ENCODE data around the gene POLN.

DNA sequence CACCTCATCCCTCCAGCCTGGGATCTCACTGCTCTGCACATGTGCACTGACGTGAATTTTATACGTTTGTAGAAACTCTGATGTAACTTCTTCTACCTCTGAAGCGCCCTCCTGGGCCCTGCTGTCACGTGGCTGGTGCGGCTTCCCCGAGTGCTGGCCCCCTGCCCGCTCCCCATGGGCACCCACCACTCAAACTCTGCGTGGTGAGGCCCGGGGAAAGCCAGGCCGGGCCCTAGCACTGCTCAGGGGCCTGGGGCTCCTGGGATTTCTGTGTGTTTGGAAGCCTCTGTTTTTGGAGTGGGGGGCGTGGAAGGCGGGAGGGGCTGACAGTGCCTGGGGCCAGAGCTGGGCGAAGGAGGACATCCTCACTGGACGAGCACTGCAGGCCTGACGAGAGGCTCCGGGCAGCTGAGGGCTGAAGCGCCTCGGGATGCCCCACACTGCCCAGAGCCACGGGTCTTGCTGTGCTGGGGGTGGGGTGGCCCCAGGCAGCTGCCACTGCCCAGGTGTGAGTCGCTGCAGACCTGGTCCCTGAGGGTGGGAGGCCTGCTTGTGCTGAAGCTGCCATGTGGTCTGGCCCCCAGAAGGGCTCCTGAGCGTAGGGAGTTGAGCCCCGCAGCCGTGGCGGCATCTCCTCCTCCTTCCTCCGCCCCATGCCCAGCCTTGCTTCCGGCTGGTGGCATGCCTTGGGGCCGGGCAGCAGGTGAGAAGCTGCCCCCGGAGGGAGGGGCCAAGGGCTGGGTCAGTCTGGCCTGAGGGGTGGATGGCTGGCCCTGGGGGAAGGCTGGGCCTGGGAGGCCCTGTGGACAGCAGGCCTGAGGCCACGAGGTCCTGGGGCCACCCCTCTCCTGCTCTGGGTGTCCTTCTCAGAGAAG is 175.1 kb downstream of the POLN start:
- TF ChIP-seq, protein P1, sequence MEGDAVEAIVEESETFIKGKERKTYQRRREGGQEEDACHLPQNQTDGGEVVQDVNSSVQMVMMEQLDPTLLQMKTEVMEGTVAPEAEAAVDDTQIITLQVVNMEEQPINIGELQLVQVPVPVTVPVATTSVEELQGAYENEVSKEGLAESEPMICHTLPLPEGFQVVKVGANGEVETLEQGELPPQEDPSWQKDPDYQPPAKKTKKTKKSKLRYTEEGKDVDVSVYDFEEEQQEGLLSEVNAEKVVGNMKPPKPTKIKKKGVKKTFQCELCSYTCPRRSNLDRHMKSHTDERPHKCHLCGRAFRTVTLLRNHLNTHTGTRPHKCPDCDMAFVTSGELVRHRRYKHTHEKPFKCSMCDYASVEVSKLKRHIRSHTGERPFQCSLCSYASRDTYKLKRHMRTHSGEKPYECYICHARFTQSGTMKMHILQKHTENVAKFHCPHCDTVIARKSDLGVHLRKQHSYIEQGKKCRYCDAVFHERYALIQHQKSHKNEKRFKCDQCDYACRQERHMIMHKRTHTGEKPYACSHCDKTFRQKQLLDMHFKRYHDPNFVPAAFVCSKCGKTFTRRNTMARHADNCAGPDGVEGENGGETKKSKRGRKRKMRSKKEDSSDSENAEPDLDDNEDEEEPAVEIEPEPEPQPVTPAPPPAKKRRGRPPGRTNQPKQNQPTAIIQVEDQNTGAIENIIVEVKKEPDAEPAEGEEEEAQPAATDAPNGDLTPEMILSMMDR (IDR thresholded peaks at IDR 0.05): no peak
- no peak for TF ChIP-seq POLR2A (IDR thresholded peaks at IDR 0.05)

Measured in uterus (tissue), 2 donors.